ENCODE results near the gene DCP2. TPM values are rescaled to one million over a fixed set of nuclear protein-coding genes. Genes with fewer than 3 reads are reported as not detected.

The DCP2 gene
- total RNA-seq, 2 donors from 2014 or later = 10.8 to 12.8 TPM

DNA sequence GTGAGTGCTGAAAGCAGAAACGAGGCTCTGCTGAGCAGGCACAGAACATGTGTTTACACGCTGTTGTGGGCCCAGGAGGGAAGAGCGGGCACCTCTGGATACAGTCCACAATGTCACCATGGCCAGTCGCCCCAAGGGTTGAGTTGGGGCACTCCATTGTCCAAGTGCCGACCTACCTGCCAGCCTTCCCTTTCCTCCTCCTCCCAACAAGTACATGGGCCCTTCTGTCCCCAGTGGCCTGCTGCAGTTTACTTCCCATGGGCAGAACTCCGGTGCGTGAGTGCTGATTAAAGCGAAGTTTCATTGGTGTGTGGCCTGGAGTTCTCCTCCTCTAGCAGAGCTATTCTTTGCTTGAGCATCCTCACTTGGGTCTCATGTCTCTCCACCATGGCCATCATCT, 50.4 kb downstream of the DCP2 start:
- no peak for DNase-seq (ENCODE audit: low spot score)
- H3K9me3 ChIP-seq = no peaks in the 10 kb centered on the region
- H3K27me3 ChIP-seq = no peaks in the 10 kb centered on the region
- no peak overlapping the region for H3K27ac ChIP-seq
- peaks cover 0 to 5% of the 10 kb centered on the region in 2 donors for H3K4me1 ChIP-seq
- H3K36me3 ChIP-seq = peaks cover 27% of the 10 kb centered on the region
- TF ChIP-seq, protein P1, sequence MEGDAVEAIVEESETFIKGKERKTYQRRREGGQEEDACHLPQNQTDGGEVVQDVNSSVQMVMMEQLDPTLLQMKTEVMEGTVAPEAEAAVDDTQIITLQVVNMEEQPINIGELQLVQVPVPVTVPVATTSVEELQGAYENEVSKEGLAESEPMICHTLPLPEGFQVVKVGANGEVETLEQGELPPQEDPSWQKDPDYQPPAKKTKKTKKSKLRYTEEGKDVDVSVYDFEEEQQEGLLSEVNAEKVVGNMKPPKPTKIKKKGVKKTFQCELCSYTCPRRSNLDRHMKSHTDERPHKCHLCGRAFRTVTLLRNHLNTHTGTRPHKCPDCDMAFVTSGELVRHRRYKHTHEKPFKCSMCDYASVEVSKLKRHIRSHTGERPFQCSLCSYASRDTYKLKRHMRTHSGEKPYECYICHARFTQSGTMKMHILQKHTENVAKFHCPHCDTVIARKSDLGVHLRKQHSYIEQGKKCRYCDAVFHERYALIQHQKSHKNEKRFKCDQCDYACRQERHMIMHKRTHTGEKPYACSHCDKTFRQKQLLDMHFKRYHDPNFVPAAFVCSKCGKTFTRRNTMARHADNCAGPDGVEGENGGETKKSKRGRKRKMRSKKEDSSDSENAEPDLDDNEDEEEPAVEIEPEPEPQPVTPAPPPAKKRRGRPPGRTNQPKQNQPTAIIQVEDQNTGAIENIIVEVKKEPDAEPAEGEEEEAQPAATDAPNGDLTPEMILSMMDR (IDR thresholded peaks at IDR 0.05) = no peak
- H3K4me3 ChIP-seq = no peak overlapping the region

DNA sequence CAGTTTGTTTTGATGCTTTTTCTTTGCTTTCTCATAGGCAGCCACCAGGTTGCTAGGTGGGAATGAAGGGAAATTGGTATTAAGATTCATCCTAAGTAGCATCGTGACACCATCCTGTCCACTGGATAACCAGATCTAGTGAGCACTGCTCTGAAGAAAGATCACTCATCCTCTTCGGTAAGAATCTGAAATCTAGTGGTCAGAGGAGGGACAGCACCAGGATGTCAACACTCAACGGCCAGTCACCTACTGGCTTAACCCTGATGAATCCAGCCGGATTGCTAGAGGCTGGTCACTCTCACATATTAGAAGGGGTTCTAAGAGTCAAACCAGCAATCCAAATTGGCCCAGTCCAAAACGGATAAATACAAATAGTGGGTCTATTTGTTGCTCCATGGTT, 50.8 kb downstream of the DCP2 start:
- TF ChIP-seq, protein P1 (IDR thresholded peaks at IDR 0.05) = no peak
- H3K27ac ChIP-seq = no peak overlapping the region
- H3K4me3 ChIP-seq = no peak overlapping the region
- H3K9me3 ChIP-seq = no peaks in the 10 kb centered on the region
- peaks cover 0 to 7% of the 10 kb centered on the region in 2 donors for H3K4me1 ChIP-seq
- peaks cover 27% of the 10 kb centered on the region for H3K36me3 ChIP-seq
- no peak for DNase-seq (ENCODE audit: low spot score)
- no peaks in the 10 kb centered on the region for H3K27me3 ChIP-seq

DNA sequence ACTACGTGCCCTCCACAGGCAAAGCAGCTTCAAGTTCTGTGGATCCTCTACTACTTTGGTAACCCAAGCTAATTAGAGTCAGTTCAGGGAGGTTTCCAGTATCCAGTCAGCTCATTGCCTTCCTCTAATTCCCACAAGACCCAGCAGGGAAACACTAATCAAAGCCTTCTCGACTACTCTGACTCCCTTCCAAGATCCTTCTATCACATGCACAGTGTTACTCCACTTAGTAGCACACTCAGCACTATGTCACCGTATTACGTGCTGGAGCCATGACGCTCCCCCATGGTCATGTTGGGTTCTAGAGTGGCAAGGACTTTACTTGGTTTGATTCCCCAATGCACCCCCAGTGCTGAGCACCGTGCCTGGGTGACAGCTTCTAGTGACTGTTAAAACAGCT, 53.0 kb downstream of the DCP2 start:
- DNase-seq (ENCODE audit: low spot score) = no peak
- Histone ChIP-seq H3K9me3 (no peaks in the 10 kb centered on the region), H3K27ac (no peak overlapping the region), H3K4me3 (no peak overlapping the region), H3K4me1 (peaks cover 0 to 24% of the 10 kb centered on the region in 2 donors), H3K27me3 (no peaks in the 10 kb centered on the region), H3K36me3 (peaks cover 27% of the 10 kb centered on the region)
- TF ChIP-seq, protein P1 (IDR thresholded peaks at IDR 0.05) = no peak

DNA sequence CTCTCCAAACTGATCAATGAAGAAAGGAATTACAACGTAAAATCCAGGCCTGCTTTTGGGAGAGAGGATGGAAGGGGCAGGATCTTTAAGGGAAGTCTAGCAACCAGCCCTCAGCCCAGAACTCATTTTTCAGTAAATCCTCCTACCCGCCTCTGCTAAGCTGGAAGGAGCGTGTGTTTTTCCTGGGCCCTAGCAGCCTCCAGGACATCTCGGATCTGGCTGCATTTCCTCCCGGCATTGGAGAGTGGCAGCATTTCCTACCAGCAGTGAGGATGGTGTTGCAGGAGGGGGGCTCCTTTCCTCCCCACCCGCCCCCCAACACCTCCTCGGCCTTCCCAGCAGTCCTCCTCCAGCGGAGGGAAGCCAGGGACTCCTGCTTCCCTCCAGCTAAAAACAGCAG, 54.5 kb downstream of the DCP2 start:
- Histone ChIP-seq H3K27me3 (no peaks in the 10 kb centered on the region), H3K27ac (no peak overlapping the region), H3K9me3 (no peaks in the 10 kb centered on the region), H3K36me3 (peaks cover 25% of the 10 kb centered on the region), H3K4me1 (peaks cover 0 to 24% of the 10 kb centered on the region in 2 donors), H3K4me3 (no peak overlapping the region)
- TF ChIP-seq, protein P1 (IDR thresholded peaks at IDR 0.05) = no peak
- DNase-seq (ENCODE audit: low spot score) = no peak

DNA sequence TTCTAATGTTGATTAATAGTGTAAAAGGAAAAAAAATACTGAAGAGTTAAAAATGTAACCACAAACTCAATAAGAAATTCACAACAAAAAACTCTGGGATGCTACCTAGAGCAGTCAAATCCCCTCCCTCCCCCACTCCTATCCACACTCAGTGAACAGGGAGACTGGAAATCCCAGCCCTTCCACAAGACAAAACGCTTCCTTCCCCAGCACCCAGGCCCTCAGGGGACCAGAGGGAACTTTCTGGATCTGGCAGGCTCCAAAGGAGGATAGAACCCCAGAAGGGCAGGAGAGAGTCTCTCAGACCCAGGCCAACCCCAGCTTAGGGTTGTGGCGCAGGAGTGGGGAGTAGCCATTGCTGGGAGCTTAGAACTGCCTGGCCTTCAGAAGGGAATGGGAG, 55.0 kb downstream of the DCP2 start:
- TF ChIP-seq, protein P1 (IDR thresholded peaks at IDR 0.05) = no peak

DNA sequence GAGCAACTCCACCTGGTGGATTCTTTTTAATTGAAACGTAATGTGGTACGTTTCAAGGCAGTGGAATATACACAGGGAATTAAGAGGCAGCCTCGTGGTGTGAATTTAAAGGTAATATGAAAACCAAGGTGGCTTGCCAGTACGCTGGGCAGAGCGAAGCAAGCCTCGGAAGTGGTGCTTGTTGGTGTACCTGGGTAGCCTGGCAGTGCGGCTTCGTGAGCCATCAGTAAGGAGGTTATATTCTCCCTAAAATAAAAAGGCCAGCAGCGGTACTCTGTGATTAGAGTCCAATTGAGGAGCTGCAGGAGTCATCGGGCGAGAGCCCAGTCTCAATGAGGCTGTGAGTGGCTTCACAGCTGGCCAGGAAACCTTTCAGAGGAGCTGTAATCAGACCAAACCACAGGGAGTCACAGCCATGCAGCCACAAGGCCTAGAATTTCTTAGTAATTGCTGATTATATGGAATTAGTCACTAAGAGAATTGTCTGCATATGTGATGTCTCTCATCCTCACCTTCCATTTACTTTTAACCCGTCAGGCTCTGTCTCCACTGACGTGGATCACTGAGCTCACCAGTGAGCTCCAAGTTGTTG, 57.7 kb downstream of the DCP2 start:
- H3K4me1 ChIP-seq = peaks cover 0 to 24% of the 10 kb centered on the region in 2 donors
- no peak for DNase-seq (ENCODE audit: low spot score)
- TF ChIP-seq, protein P1 (IDR thresholded peaks at IDR 0.05) = no peak
- no peaks in the 10 kb centered on the region for H3K27me3 ChIP-seq
- H3K27ac ChIP-seq = no peak overlapping the region
- no peak overlapping the region for H3K4me3 ChIP-seq
- peaks cover 16% of the 10 kb centered on the region for H3K36me3 ChIP-seq
- no peaks in the 10 kb centered on the region for H3K9me3 ChIP-seq

More for the DNA sequence above, 55.0 kb downstream of the DCP2 start:
- Histone ChIP-seq H3K27me3 (no peaks in the 10 kb centered on the region), H3K36me3 (peaks cover 20% of the 10 kb centered on the region), H3K9me3 (no peaks in the 10 kb centered on the region), H3K4me1 (peaks cover 0 to 24% of the 10 kb centered on the region in 2 donors), H3K4me3 (no peak overlapping the region), H3K27ac (no peak overlapping the region)
- no peak for DNase-seq (ENCODE audit: low spot score)
